K562 (cell line): ENCODE data around the gene LINGO4. TPM values are rescaled to one million over a fixed set of nuclear protein-coding genes. Genes with fewer than 3 reads are reported as not detected.

ENCODE experiments used
- ATAC-seq: fragments of 200-7000 bp; cut with Tn5 transposase; 3 replicates; pipeline ENCODE4 v1.9.1; 2020; ENCODE audit warnings: moderate library complexity
- BruUV-seq: library from RNA; stranded (reverse); fragments of 400-500 nt; replicated peaks from 2 replicates; lab custom pipeline; 2021; lab: Mats Ljungman, UMichigan
- CTCF ChIA-PET: fragments of 300-600 bp; formaldehyde crosslinking; extraction: SDS; loops from one replicate; lab custom pipeline; 2021; ENCODE audit warnings: low intra/inter-chr PET ratio; lab: Yijun Ruan, JAX
- POLR2A ChIA-PET: fragments of 300-600, 350-650 bp; sonication (Branson Sonifier 250); formaldehyde crosslinking; extraction: SDS; loops from one replicate; lab custom pipeline; 2021; ENCODE audit warnings: antibody characterized with exemption, inconsistent platforms; lab: Yijun Ruan, JAX
- DNase-seq, 4 experiments: peaks; one replicate each; pipeline versions ENCODE4 v3.0.0 to v3.0.0-alpha.2; 2011 to 2018; ENCODE audit warnings: low spot score in 3 of 4, mixed read lengths in 3 of 4; ENCODE audit errors: extremely low read depth in 1 of 4
- FAIRE-seq: peaks from 2 replicates; lab custom pipeline; 2011; peaks lifted over from hg19 to GRCh38; lab: Jason Lieb, UNC
- H2AFZ ChIP-seq: 2 replicates; pipeline ENCODE4 v1.6.0; 2011; ENCODE audit warnings: low read depth, low read length, control low read depth, inconsistent platforms
- H3K27ac ChIP-seq: fragments of 200-600 bp; 3 replicates; pipeline ENCODE4 v1.8.0; 2011; ENCODE audit warnings: low read depth, mild to moderate bottlenecking, control low read depth, inconsistent platforms, low read length, moderate library complexity, mixed read lengths; ENCODE audit errors: extremely low read depth
- H3K27me3 ChIP-seq, 2 experiments: fragments of 300-600 bp in 1 of 2; 2 replicates in 1 of 2; 3 replicates in 1 of 2; pipeline versions ENCODE4 v1.6.0 to v1.8.0; 2011; ENCODE audit warnings: inconsistent platforms in 2 of 2, low read length in 2 of 2, mild to moderate bottlenecking in 1 of 2, mixed read lengths in 1 of 2, moderate library complexity in 1 of 2; ENCODE audit not compliant: control insufficient read depth in 2 of 2, insufficient read depth in 2 of 2
- H3K36me3 ChIP-seq: fragments of 300-600 bp; 3 replicates; pipeline ENCODE4 v1.8.0; 2011; ENCODE audit warnings: mild to moderate bottlenecking, low read length, inconsistent platforms; ENCODE audit not compliant: control insufficient read depth, insufficient read depth
- H3K4me1 ChIP-seq, 2 experiments: fragments of 200-600 bp in 1 of 2; replicated peaks in 1 of 2; 2 replicates in 1 of 2; 3 replicates in 1 of 2; pipeline versions ENCODE4 v1.5.1 to v1.8.0; 2011; ENCODE audit warnings: inconsistent platforms in 2 of 2, low read length in 2 of 2, mild to moderate bottlenecking in 1 of 2, mixed read lengths in 1 of 2, moderate library complexity in 1 of 2; ENCODE audit not compliant: control insufficient read depth in 2 of 2, insufficient read depth in 2 of 2
- H3K4me2 ChIP-seq: 2 replicates; pipeline ENCODE4 v1.6.1; 2011; ENCODE audit warnings: low read length, control low read depth, inconsistent platforms, mixed read lengths; ENCODE audit not compliant: insufficient read depth
- H3K4me3 ChIP-seq: fragments of 200-600 bp; sonication (generic), shearing (Covaris generic); 2 replicates; pipeline ENCODE4 v1.5.1; 2016; ENCODE audit warnings: control low read depth, inconsistent platforms
- H3K79me2 ChIP-seq: fragments of 200-600 bp; 3 replicates; pipeline ENCODE4 v1.8.0; 2011; ENCODE audit warnings: low read length, inconsistent platforms; ENCODE audit not compliant: control insufficient read depth, insufficient read depth
- H3K9ac ChIP-seq, 2 experiments: 2 replicates each; pipeline versions ENCODE4 v1.6.0 to v1.6.1; 2011; ENCODE audit warnings: low read depth in 2 of 2, low read length in 2 of 2, control low read depth in 1 of 2, inconsistent platforms in 1 of 2, mild to moderate bottlenecking in 1 of 2, mixed read lengths in 1 of 2; ENCODE audit not compliant: insufficient read depth in 1 of 2
- H3K9me1 ChIP-seq: one replicate; pipeline ENCODE4 v1.6.0; 2011; ENCODE audit warnings: inconsistent platforms, mild to moderate bottlenecking, low read length, moderate library complexity; ENCODE audit not compliant: control insufficient read depth, insufficient read depth
- H3K9me3 ChIP-seq: replicated peaks from 2 replicates; pipeline ENCODE4 v1.5.1; 2011; ENCODE audit warnings: low read depth, low read length, inconsistent platforms; ENCODE audit not compliant: control insufficient read depth, insufficient read depth
- H4K20me1 ChIP-seq: replicated peaks from 2 replicates; pipeline ENCODE4 v1.6.1; 2011; ENCODE audit warnings: low read length, inconsistent platforms, mixed read lengths; ENCODE audit not compliant: control insufficient read depth, insufficient read depth
- GABPB1 ChIP-seq: sonication (generic); formaldehyde crosslinking; IDR thresholded peaks from 2 replicates; pipeline ENCODE4 v1.8.0; 2022; ENCODE audit warnings: mild to moderate bottlenecking, missing genetic modification reagents
- RB1 ChIP-seq: fragments of 450-650 bp; IDR thresholded peaks from 2 replicates; pipeline ENCODE4 v1.6.1; 2017; ENCODE audit warnings: low read depth, mild to moderate bottlenecking
- ZHX1 ChIP-seq: fragments of 150-350 bp; conservative IDR thresholded peaks from 2 replicates; pipeline ENCODE4 v1.6.1; 2014; ENCODE audit warnings: low read length
- ZNF384 ChIP-seq: IDR thresholded peaks from 2 replicates; pipeline ENCODE4 v1.6.1; 2012; ENCODE audit warnings: low read depth, low read length, improper control_type of control experiment
- WGBS: fragments of 100-300 bp; shearing (Covaris generic); methylation state at CpG from one replicate; pipeline ENCODE4 v1.1.6; 2016; ENCODE audit warnings: low coverage, mixed read lengths; ENCODE audit not compliant: insufficient coverage; ENCODE audit errors: missing lambda C conversion rate; 5-methylcytosine and 5-hydroxymethylcytosine counted together
- in situ Hi-C: fragments of 300-500 bp; cut with MboI; formaldehyde crosslinking; loops from 4 replicates; pipeline ENCODE4 v1.15.0; 2018; ENCODE audit warnings: inconsistent platforms, mixed read lengths
- intact Hi-C: fragments of 100-400 bp; cut with micrococcal nuclease; formaldehyde crosslinking; loops from 2 replicates; pipeline ENCODE4 v1.14.2; 2022
- polyA plus RNA-seq, 8 experiments: library from polyadenylated mRNA; depleted of rRNA in 4 of 8; stranded (reverse) in 5 of 8; unstranded in 3 of 8; fragments of >200 nt; fragmentation: Nextera tagmentation in 2 of 8; fragmentation: Illumina TruSeq in 1 of 8; extraction: Ambion mirVana in 2 of 8; extraction: Trizol in 1 of 8; gene quantifications; 2 replicates each; pipeline versions ENCODE4 v1.2.1 to v1.2.3, GENCODE V29; 2011 to 2014; ENCODE audit warnings: inconsistent platforms in 1 of 8, missing spikeins in 1 of 8
- total RNA-seq, 7 experiments: library from RNA; depleted of rRNA in 6 of 7; stranded (reverse); fragments of >200 nt in 6 of 7; fragmentation: Illumina TruSeq in 2 of 7; extraction: Trizol in 2 of 7; gene quantifications; 2 replicates each; pipeline versions ENCODE4 v1.2.1 to v1.2.3, GENCODE V29; 2011 to 2021; ENCODE audit warnings: low replicate concordance in 1 of 7

LINGO4 gene
- total and polyA plus RNA-seq, 9 of the 15 experiments (the other 6 are each of a cell fraction or from before 2014, with no cell fraction given) = not detected

- no TSS peak for BruUV-seq
- H3K9me3 ChIP-seq = no peaks in the 10 kb centered on the region
- in situ Hi-C loops = no loop called here
- 0% methylated on average over 4 of the region's 4 CpGs for WGBS
- H3K4me2 ChIP-seq = no peak overlapping the region
- H3K9ac ChIP-seq = no peak overlapping the region; a peak in 1 of 4 replicates
- H2AFZ ChIP-seq = no peak overlapping the region
- no peak overlapping the region for H3K4me3 ChIP-seq
- DNase-seq = no peak
- ATAC-seq = no peak
- TF ChIP-seq GABPB1 (no peak), ZHX1 (no peak), RB1 (no peak), ZNF384 (no peak)
- H3K27me3 ChIP-seq = peaks cover 33 to 57% of the 10 kb centered on the region in 2 experiments
- H4K20me1 ChIP-seq = 0 out of 2 replicates have a peak, but pooled peaks cover 3% of the 10 kb centered on the region
- ChIA-PET CTCF (no interaction called here), POLR2A (interaction anchor here (0.6 kb wide), 1 partner anchor 191 kb away, joined by 3 read pairs; no protein-coding TSS in a partner anchor)
- intact Hi-C loops = no loop called here
- no peak overlapping the region for H3K27ac ChIP-seq
- H3K9me1 ChIP-seq = no peaks in the 10 kb centered on the region
- no peaks in the 10 kb centered on the region for H3K79me2 ChIP-seq
- H3K36me3 ChIP-seq = no peaks in the 10 kb centered on the region
- peaks cover 5 to 7% of the 10 kb centered on the region in 2 experiments; a peak in 2 of 5 replicates for H3K4me1 ChIP-seq
- no peak for FAIRE-seq
These were observed 47.5 kb upstream of the LINGO4 start for GRCh38 chr1:151852733-151853132.
